Measurements from ENCODE around the gene SPATA17.

- TF ChIP-seq PATZ1 (CRISPR knock-in tag; IDR thresholded peaks at IDR 0.05; ENCODE audit: borderline replicate concordance) = no peak
- TF ChIP-seq ZFP3 (CRISPR knock-in tag; IDR thresholded peaks at IDR 0.05) = no peak
- TF ChIP-seq GLIS3 (CRISPR knock-in tag; IDR thresholded peaks at IDR 0.05) = no peak
- no peak for TF ChIP-seq ZNF70 (CRISPR knock-in tag; IDR thresholded peaks at IDR 0.05)
- TF ChIP-seq ZFP30 (CRISPR knock-in tag; IDR thresholded peaks at IDR 0.05) = no peak
- no peak for TF ChIP-seq ISL1 (CRISPR knock-in tag; IDR thresholded peaks at IDR 0.05)
- no peak for TF ChIP-seq RARB (CRISPR knock-in tag; IDR thresholded peaks at IDR 0.05)
- no peak for TF ChIP-seq CREB5 (CRISPR knock-in tag; IDR thresholded peaks at IDR 0.05; ENCODE audit: low read depth)
- no peak for TF ChIP-seq SNAI2 (CRISPR knock-in tag; IDR thresholded peaks at IDR 0.05)
- TF ChIP-seq PPARA (CRISPR knock-in tag; IDR thresholded peaks at IDR 0.05; ENCODE audit: borderline replicate concordance) = no peak
- TF ChIP-seq ESRRG (CRISPR knock-in tag; IDR thresholded peaks at IDR 0.05) = no peak
- no peak for TF ChIP-seq TSHZ2 (CRISPR knock-in tag; IDR thresholded peaks at IDR 0.05)
- no peak for TF ChIP-seq ARNTL (CRISPR knock-in tag; IDR thresholded peaks at IDR 0.05; ENCODE audit: borderline replicate concordance, low read depth)
These were observed 236.4 kb downstream of the SPATA17 start for GRCh38 chr1:217867446-217867995.

All from SK-N-SH treated with all-trans-retinoic acid at 6 μM for 48 hours (cell line).